ENCODE measurements around the gene DNAJB8. TPM values are rescaled to one million over a fixed set of nuclear protein-coding genes. Genes with fewer than 3 reads are reported as not detected.

DNAJB8 gene
- total and polyA plus RNA-seq, 4 experiments from 2014 or later: not detected

- Mint-ChIP-seq H3K4me3 (peak overlapping the region in 3 of 8 donors; percentile 10 to 28 (median 15)), H3K36me3 (no peaks in the 10 kb centered on the region), H3K27me3 (peaks cover 40 to 60% of the 10 kb centered on the region in 2 donors), H3K4me1 (peaks cover 8 to 54% (median 23%) of the 10 kb centered on the region in 4 donors), H3K9me3 (no peaks in the 10 kb centered on the region), H3K27ac (peak overlapping the region in 1 of 7 donors; percentile 5)
- Histone ChIP-seq H3K27ac (ENCODE audit: low read depth, low read length) (no peak overlapping the region), H3K9me3 (ENCODE audit: control insufficient read depth in 1 of 2, low read length in 2 of 2) (no peaks in the 10 kb centered on the region), H3K4me3 (ENCODE audit: low read length in 2 of 2) (no peak overlapping the region), H3K27me3 (ENCODE audit: insufficient read depth, low read length) (peaks cover 44% of the 10 kb centered on the region), H3K36me3 (ENCODE audit: insufficient read depth, low read length) (no peaks in the 10 kb centered on the region), H3K4me1 (ENCODE audit: insufficient read depth, low read length) (peaks cover 39% of the 10 kb centered on the region)
- intact Hi-C loops (cut with micrococcal nuclease): loop anchor here (10.0 kb wide), 1 partner anchor 190 kb away; no protein-coding TSS in a partner anchor
- POLR2A ChIA-PET (ENCODE audit: partially characterized antibody): no interaction called here
- CTCF ChIA-PET (ENCODE audit: partially characterized antibody): interaction anchor here (5.6 kb wide), 1 partner anchor 68 kb away, joined by 58 read pairs; no protein-coding TSS in a partner anchor
- DNase-seq: no peak
These were observed 27.6 kb upstream of the DNAJB8 start for GRCh38 chr3:128494367-128494650.

- H3K36me3 Mint-ChIP-seq: no peaks in the 10 kb centered on the region
- peaks cover 43% of the 10 kb centered on the region for H3K27me3 ChIP-seq (ENCODE audit: insufficient read depth, low read length)
- DNase-seq: no peak
These were observed 27.1 kb upstream of the DNAJB8 start for GRCh38 chr3:128493570-128494366.

GRCh38 chr3:128492671-128493569 is 26.2 kb upstream of the DNAJB8 start, which contains the start of gene GATA2:
GATA2 (minus strand) TSS chr3:128493201; CDS start chr3:128487031, 6,170 bp downstream.
- no peak within 1 kb of the TSS for H3K27ac ChIP-seq (ENCODE audit: low read depth, low read length)
- H3K4me1 ChIP-seq (ENCODE audit: insufficient read depth, low read length): peaks cover 53% of the 10 kb centered on the region
- peaks cover 10 to 53% (median 24%) of the 10 kb centered on the region in 4 donors for H3K4me1 Mint-ChIP-seq
- peak in 1 of 5 donors; percentile 32 for DNase-seq
- no peaks in the 10 kb centered on the region for H3K9me3 ChIP-seq (ENCODE audit: control insufficient read depth in 1 of 2, low read length in 2 of 2)
- POLR2A ChIA-PET (ENCODE audit: partially characterized antibody): interaction anchor here (0.5 kb wide), 1 partner anchor 80 kb away, joined by 4 read pairs; no protein-coding TSS in a partner anchor
- H3K27ac Mint-ChIP-seq: peak within 1 kb of the TSS in 3 of 7 donors; percentile 13 to 73 (median 62)
- CTCF ChIA-PET (ENCODE audit: partially characterized antibody): no interaction called here
- H3K9me3 Mint-ChIP-seq: no peaks in the 10 kb centered on the region
- H3K27me3 Mint-ChIP-seq: peaks cover 43 to 51% of the 10 kb centered on the region in 2 donors
- intact Hi-C loops (cut with micrococcal nuclease): loop anchor here (10.0 kb wide), 1 partner anchor 188 kb away; no protein-coding TSS in a partner anchor
- peaks cover 45% of the 10 kb centered on the region for H3K27me3 ChIP-seq (ENCODE audit: insufficient read depth, low read length)
- H3K36me3 Mint-ChIP-seq: no peaks in the 10 kb centered on the region
- H3K36me3 ChIP-seq (ENCODE audit: insufficient read depth, low read length): no peaks in the 10 kb centered on the region
- H3K4me3 Mint-ChIP-seq: peak within 1 kb of the TSS; percentile 52 to 73 (median 59)
- H3K4me3 ChIP-seq (ENCODE audit: low read length in 2 of 2): peak within 1 kb of the TSS in 1 of 2 donors; percentile 5

More at GRCh38 chr3:128493570-128494366, 27.1 kb upstream of the DNAJB8 start:
- H3K4me3 ChIP-seq (ENCODE audit: low read length in 2 of 2): no peak overlapping the region
- H3K4me1 Mint-ChIP-seq: peaks cover 8 to 56% (median 23%) of the 10 kb centered on the region in 4 donors
- peak overlapping the region in 2 of 7 donors; percentile 62 to 73 for H3K27ac Mint-ChIP-seq
- no peaks in the 10 kb centered on the region for H3K9me3 Mint-ChIP-seq
- H3K27me3 Mint-ChIP-seq: peaks cover 41 to 58% of the 10 kb centered on the region in 2 donors
- peaks cover 44% of the 10 kb centered on the region for H3K4me1 ChIP-seq (ENCODE audit: insufficient read depth, low read length)
- H3K9me3 ChIP-seq (ENCODE audit: control insufficient read depth in 1 of 2, low read length in 2 of 2): no peaks in the 10 kb centered on the region
- POLR2A ChIA-PET (ENCODE audit: partially characterized antibody): interaction anchor here (0.5 kb wide), 1 partner anchor 80 kb away, joined by 4 read pairs; no protein-coding TSS in a partner anchor
- peak overlapping the region in 5 of 8 donors; percentile 5 to 73 (median 58) for H3K4me3 Mint-ChIP-seq
- CTCF ChIA-PET (ENCODE audit: partially characterized antibody): no interaction called here
- no peaks in the 10 kb centered on the region for H3K36me3 ChIP-seq (ENCODE audit: insufficient read depth, low read length)
- H3K27ac ChIP-seq (ENCODE audit: low read depth, low read length): no peak overlapping the region
- intact Hi-C loops (cut with micrococcal nuclease): loop anchor here (10.0 kb wide), 1 partner anchor 189 kb away; no protein-coding TSS in a partner anchor

DNA sequence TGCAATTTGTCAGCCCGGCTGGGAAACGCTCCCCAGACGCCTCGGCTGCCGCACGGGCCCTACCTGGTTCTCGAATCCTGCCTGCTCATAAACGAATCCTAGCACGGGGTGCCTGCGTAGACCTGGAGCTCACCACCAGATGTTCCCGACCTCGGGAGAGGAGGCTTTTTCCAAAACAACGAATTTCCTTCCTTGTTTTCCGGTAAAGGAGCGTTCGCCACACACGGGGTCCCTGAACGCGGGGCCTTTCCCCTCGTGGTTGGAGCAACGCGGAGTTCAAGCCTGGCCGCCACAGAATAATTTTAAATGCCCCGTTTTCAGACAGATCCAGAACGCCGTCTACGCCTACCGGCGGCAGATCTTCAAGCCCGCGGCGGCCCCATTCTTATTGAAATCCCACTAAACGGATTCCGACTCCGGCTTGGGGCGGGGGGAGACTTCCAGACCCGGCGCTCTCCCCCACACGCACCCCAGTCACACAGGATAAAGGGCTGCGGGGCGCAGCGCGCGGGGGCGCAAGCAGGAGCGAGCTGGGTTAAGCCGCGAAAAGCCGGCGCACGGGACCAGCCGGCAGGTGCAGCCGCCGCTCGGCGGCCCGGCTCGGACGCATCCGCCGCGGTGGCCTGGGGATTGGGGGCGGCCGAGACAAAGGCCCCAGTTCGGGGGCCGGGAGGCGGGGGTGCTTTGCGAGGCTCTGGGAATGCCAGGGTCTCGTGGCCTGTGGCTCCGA is 25.4 kb upstream of the DNAJB8 start:
- intact Hi-C loops (cut with micrococcal nuclease): loop anchor here (10.0 kb wide), 1 partner anchor 187 kb away; no protein-coding TSS in a partner anchor
- Histone ChIP-seq H3K4me1 (ENCODE audit: insufficient read depth, low read length) (peaks cover 61% of the 10 kb centered on the region), H3K27me3 (ENCODE audit: insufficient read depth, low read length) (peaks cover 53% of the 10 kb centered on the region), H3K27ac (ENCODE audit: low read depth, low read length) (no peak overlapping the region), H3K9me3 (ENCODE audit: control insufficient read depth in 1 of 2, low read length in 2 of 2) (no peaks in the 10 kb centered on the region), H3K36me3 (ENCODE audit: insufficient read depth, low read length) (no peaks in the 10 kb centered on the region), H3K4me3 (ENCODE audit: low read length in 2 of 2) (peak overlapping the region in 1 of 2 donors; percentile 5)
- no peaks in the 10 kb centered on the region for H3K36me3 Mint-ChIP-seq
- ChIA-PET POLR2A (ENCODE audit: partially characterized antibody) (no interaction called here), CTCF (ENCODE audit: partially characterized antibody) (interaction anchor here (1.5 kb wide), 1 partner anchor 65 kb away, joined by 4 read pairs; no protein-coding TSS in a partner anchor)
- H3K9me3 Mint-ChIP-seq: peaks cover 0 to 2% (median 0%) of the 10 kb centered on the region in 8 donors
- H3K27me3 Mint-ChIP-seq: peaks cover 43 to 49% of the 10 kb centered on the region in 2 donors
- peaks cover 13 to 53% (median 28%) of the 10 kb centered on the region in 4 donors for H3K4me1 Mint-ChIP-seq
- peak in 1 of 5 donors; percentile 35 for DNase-seq
- peak overlapping the region; percentile 21 to 73 (median 59) for H3K4me3 Mint-ChIP-seq
- peak overlapping the region in 2 of 7 donors; percentile 13 to 62 for H3K27ac Mint-ChIP-seq

DNA sequence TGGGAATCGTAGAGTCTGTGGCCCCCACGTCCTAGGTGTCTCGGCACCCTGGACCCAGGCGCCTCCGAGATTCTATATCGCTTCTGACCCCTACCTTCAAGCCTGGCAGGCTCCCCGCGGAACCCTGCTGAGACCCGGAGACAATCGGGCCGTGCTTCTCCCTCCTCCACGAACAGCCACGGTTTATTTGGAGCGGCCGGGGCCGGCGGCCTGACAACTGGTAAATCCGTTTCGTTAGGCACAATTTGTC is 24.9 kb upstream of the DNAJB8 start:
- Mint-ChIP-seq H3K4me1 (peaks cover 13 to 55% (median 30%) of the 10 kb centered on the region in 4 donors), H3K27me3 (peaks cover 44 to 49% of the 10 kb centered on the region in 2 donors), H3K9me3 (peaks cover 0 to 2% (median 0%) of the 10 kb centered on the region in 8 donors), H3K36me3 (no peaks in the 10 kb centered on the region), H3K27ac (peak overlapping the region in 1 of 7 donors; percentile 62), H3K4me3 (peak overlapping the region in 6 of 8 donors; percentile 53 to 73 (median 64))
- peaks cover 66% of the 10 kb centered on the region for H3K4me1 ChIP-seq (ENCODE audit: insufficient read depth, low read length)
- ChIA-PET CTCF (ENCODE audit: partially characterized antibody) (interaction anchor here (1.5 kb wide), 1 partner anchor 64 kb away, joined by 4 read pairs; no protein-coding TSS in a partner anchor), POLR2A (ENCODE audit: partially characterized antibody) (no interaction called here)
- intact Hi-C loops (cut with micrococcal nuclease): loop anchor here (10.0 kb wide), 1 partner anchor 187 kb away; no protein-coding TSS in a partner anchor
- no peaks in the 10 kb centered on the region for H3K36me3 ChIP-seq (ENCODE audit: insufficient read depth, low read length)
- peaks cover 54% of the 10 kb centered on the region for H3K27me3 ChIP-seq (ENCODE audit: insufficient read depth, low read length)
- H3K27ac ChIP-seq (ENCODE audit: low read depth, low read length): no peak overlapping the region
- no peak for DNase-seq
- no peak overlapping the region for H3K4me3 ChIP-seq (ENCODE audit: low read length in 2 of 2)
- no peaks in the 10 kb centered on the region for H3K9me3 ChIP-seq (ENCODE audit: control insufficient read depth in 1 of 2, low read length in 2 of 2)

GRCh38 chr3:128490915-128491690 is 24.4 kb upstream of the DNAJB8 start:
- Mint-ChIP-seq H3K4me1 (peaks cover 16 to 60% (median 32%) of the 10 kb centered on the region in 4 donors), H3K4me3 (peak overlapping the region in 4 of 8 donors; percentile 58 to 85 (median 71)), H3K36me3 (no peaks in the 10 kb centered on the region), H3K27ac (peak overlapping the region in 2 of 7 donors; percentile 4 to 62), H3K27me3 (peaks cover 45 to 52% of the 10 kb centered on the region in 2 donors), H3K9me3 (peaks cover 0 to 2% (median 0%) of the 10 kb centered on the region in 8 donors)
- intact Hi-C loops (cut with micrococcal nuclease): loop anchor here (10.0 kb wide), 1 partner anchor 186 kb away; no protein-coding TSS in a partner anchor
- H3K27ac ChIP-seq (ENCODE audit: low read depth, low read length): no peak overlapping the region
- POLR2A ChIA-PET (ENCODE audit: partially characterized antibody): interaction anchor here (0.8 kb wide), 1 partner anchor 337 kb away, joined by 3 read pairs; no protein-coding TSS in a partner anchor
- DNase-seq: no peak
- H3K4me1 ChIP-seq (ENCODE audit: insufficient read depth, low read length): peaks cover 71% of the 10 kb centered on the region
- CTCF ChIA-PET (ENCODE audit: partially characterized antibody): interaction anchor here (1.5 kb wide), 1 partner anchor 64 kb away, joined by 4 read pairs; no protein-coding TSS in a partner anchor
- peaks cover 59% of the 10 kb centered on the region for H3K27me3 ChIP-seq (ENCODE audit: insufficient read depth, low read length)
- no peaks in the 10 kb centered on the region for H3K36me3 ChIP-seq (ENCODE audit: insufficient read depth, low read length)
- H3K4me3 ChIP-seq (ENCODE audit: low read length in 2 of 2): no peak overlapping the region
- H3K9me3 ChIP-seq (ENCODE audit: control insufficient read depth in 1 of 2, low read length in 2 of 2): no peaks in the 10 kb centered on the region
